PC-3 (cell line): ENCODE data around the gene NSF. TPM values are rescaled to one million over a fixed set of nuclear protein-coding genes. Genes with fewer than 3 reads are reported as not detected.

ENCODE experiments used
- ATAC-seq: fragments of 200-7000 bp; cut with Tn5 transposase; 2 replicates; pipeline ENCODE4 v1.9.1; 2020; ENCODE audit warnings: mild to moderate bottlenecking, moderate library complexity
- BruUV-seq: library from RNA; stranded (reverse); fragments of 400-500 nt; replicated peaks from 2 replicates; lab custom pipeline; 2021; lab: Mats Ljungman, UMichigan
- CTCF ChIA-PET: fragments of 300-600 bp; sonication (Branson Sonifier 250); formaldehyde crosslinking; loops from one replicate; lab custom pipeline; 2022; ENCODE audit warnings: antibody characterized with exemption; lab: Charles Lee
- POLR2A ChIA-PET: fragments of 300-600 bp; sonication (Branson Sonifier 250); formaldehyde crosslinking; loops from one replicate; lab custom pipeline; 2022; ENCODE audit warnings: antibody characterized with exemption; ENCODE audit not compliant: unreplicated experiment; lab: Charles Lee
- DNase-seq: peaks from one replicate; pipeline ENCODE4 v3.0.0-alpha.2; 2015
- H2AFZ ChIP-seq: fragments of 300-600 bp; sonication (generic); 2 replicates; pipeline ENCODE4 v1.6.0; 2016; ENCODE audit warnings: antibody characterized with exemption, low read length
- H3F3A ChIP-seq: fragments of 300-600 bp; sonication (generic); one replicate; pipeline ENCODE4 v1.6.0; 2017; ENCODE audit warnings: antibody characterized with exemption, low read length, control low read depth, mild to moderate bottlenecking; ENCODE audit not compliant: unreplicated experiment
- H3K27ac ChIP-seq: fragments of 300-600 bp; sonication (generic); 2 replicates; pipeline ENCODE4 v1.5.1; 2016; ENCODE audit warnings: mild to moderate bottlenecking, low read length
- H3K27me3 ChIP-seq: fragments of 300-600 bp; sonication (generic); 2 replicates; pipeline ENCODE4 v1.6.1; 2016; ENCODE audit warnings: low read length, mixed read lengths
- H3K36me3 ChIP-seq: fragments of 300-600 bp; sonication (generic); 2 replicates; pipeline ENCODE4 v1.6.1; 2016; ENCODE audit warnings: low read depth, mixed run types, low read length, mixed read lengths
- H3K4me1 ChIP-seq: fragments of 300-600 bp; sonication (generic); 2 replicates; pipeline ENCODE4 v1.5.1; 2016; ENCODE audit warnings: low read length; ENCODE audit not compliant: insufficient read depth
- H3K4me2 ChIP-seq: fragments of 300-600 bp; sonication (generic); 2 replicates; pipeline ENCODE4 v1.6.0; 2016; ENCODE audit warnings: low read length
- H3K4me3 ChIP-seq: fragments of 300-600 bp; sonication (generic); 2 replicates; pipeline ENCODE4 v1.5.1; 2016; ENCODE audit warnings: mild to moderate bottlenecking, low read length, mixed read lengths
- H3K79me2 ChIP-seq: fragments of 300-600 bp; sonication (generic); 2 replicates; pipeline ENCODE4 v1.6.1; 2017; ENCODE audit warnings: low read length, mixed read lengths
- H3K9ac ChIP-seq: fragments of 300-600 bp; sonication (generic); 2 replicates; pipeline ENCODE4 v1.6.0; 2016; ENCODE audit warnings: mild to moderate bottlenecking, low read length
- H3K9me2 ChIP-seq: fragments of 300-600 bp; sonication (generic); replicated peaks from 2 replicates; pipeline ENCODE4 v1.6.1; 2016; ENCODE audit warnings: mixed run types, low read length, mixed read lengths
- H3K9me3 ChIP-seq: fragments of 300-600 bp; sonication (generic); 2 replicates; pipeline ENCODE4 v1.6.1; 2016; ENCODE audit warnings: low read length, mixed read lengths
- H4K20me1 ChIP-seq: fragments of 300-600 bp; sonication (generic); 2 replicates; pipeline ENCODE4 v1.6.1; 2016; ENCODE audit warnings: low read length, mixed read lengths
- CTCF ChIP-seq: fragments of 300-600 bp; sonication (generic); conservative IDR thresholded peaks from 2 replicates; pipeline ENCODE4 v1.5.1; 2017; ENCODE audit warnings: antibody characterized with exemption, low read depth, mild to moderate bottlenecking, low read length
- EZH2 ChIP-seq: fragments of 300-600 bp; sonication (generic); IDR thresholded peaks from one replicate; pipeline ENCODE4 v1.6.1; 2017; ENCODE audit warnings: antibody characterized with exemption, mild to moderate bottlenecking, low read length; ENCODE audit not compliant: unreplicated experiment
- EZH2phosphoT487 ChIP-seq: fragments of 300-600 bp; sonication (generic); IDR thresholded peaks from 2 replicates; pipeline ENCODE4 v1.6.1; 2018; ENCODE audit warnings: mild to moderate bottlenecking, antibody characterized with exemption, low read length, borderline replicate concordance
- intact Hi-C: fragments of 100-400 bp; cut with micrococcal nuclease; formaldehyde crosslinking; loops from 2 replicates; pipeline ENCODE4 v1.9.0; 2023
- total RNA-seq: library from RNA; depleted of rRNA; stranded (reverse); fragments of >200 nt; gene quantifications from 2 replicates; pipeline ENCODE4 v1.2.3, GENCODE V29; 2014

The NSF gene
- total RNA-seq, 1 experiment from 2014 or later = 52.2 TPM

DNA sequence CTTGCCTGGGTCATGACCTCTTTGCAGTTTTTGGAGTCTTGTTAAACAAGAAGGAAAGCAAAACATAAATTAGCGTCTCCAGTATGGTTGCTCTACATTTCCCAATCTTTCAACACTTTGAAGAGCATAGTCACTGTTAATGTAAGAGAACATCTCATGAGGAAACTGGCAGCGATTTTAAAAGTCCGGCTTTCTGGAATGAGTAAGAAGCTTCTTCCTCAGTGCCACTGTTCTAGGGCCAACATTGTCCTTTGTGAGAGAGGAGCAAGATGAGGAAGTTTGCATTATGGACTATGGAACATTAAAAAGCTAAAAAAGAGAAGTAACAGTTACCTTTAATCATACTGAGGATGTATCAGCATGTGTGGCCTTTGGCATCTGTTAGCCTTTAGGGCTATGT, 154.9 kb downstream of the NSF start:
- no TSS peak for BruUV-seq
- Histone ChIP-seq H3K4me3 (no peak overlapping the region), H4K20me1 (no peaks in the 10 kb centered on the region), H2AFZ (no peak overlapping the region), H3K9ac (no peak overlapping the region), H3K4me1 (peaks cover 20% of the 10 kb centered on the region), H3F3A (no peaks in the 10 kb centered on the region), H3K9me2 (no peaks in the 10 kb centered on the region), H3K27me3 (no peaks in the 10 kb centered on the region), H3K4me2 (no peak overlapping the region), H3K27ac (no peak overlapping the region), H3K79me2 (no peaks in the 10 kb centered on the region), H3K9me3 (no peaks in the 10 kb centered on the region), H3K36me3 (peaks cover 4% of the 10 kb centered on the region)
- intact Hi-C loops = no loop called here
- CTCF ChIA-PET = no interaction called here
- TF ChIP-seq CTCF = no peak
- TF ChIP-seq EZH2 = no peak
- no peak for TF ChIP-seq EZH2phosphoT487
- ATAC-seq = no peak
- POLR2A ChIA-PET = no interaction called here
- no peak for DNase-seq

GRCh38 chr17:46751425-46751824, 161.0 kb downstream of the NSF start:
- BruUV-seq = no TSS peak
- CTCF ChIA-PET = no interaction called here
- TF ChIP-seq EZH2 (no peak), EZH2phosphoT487 (no peak), CTCF (no peak)
- ATAC-seq = no peak
- no peak overlapping the region for H3K4me2 ChIP-seq
- H3K79me2 ChIP-seq = no peaks in the 10 kb centered on the region
- H3K4me1 ChIP-seq = no peaks in the 10 kb centered on the region
- no peak overlapping the region for H3K9ac ChIP-seq
- H3K9me3 ChIP-seq = no peaks in the 10 kb centered on the region
- no peaks in the 10 kb centered on the region for H4K20me1 ChIP-seq
- POLR2A ChIA-PET = no interaction called here
- no peak overlapping the region for H3K27ac ChIP-seq
- DNase-seq = no peak
- H3K9me2 ChIP-seq = no peaks in the 10 kb centered on the region
- H3K27me3 ChIP-seq = no peaks in the 10 kb centered on the region
- intact Hi-C loops = no loop called here
- H2AFZ ChIP-seq = no peak overlapping the region
- peaks cover 26% of the 10 kb centered on the region for H3K36me3 ChIP-seq
- H3K4me3 ChIP-seq = no peak overlapping the region
- H3F3A ChIP-seq = no peaks in the 10 kb centered on the region

- Histone ChIP-seq H3K4me3 (no peak overlapping the region), H3K79me2 (no peaks in the 10 kb centered on the region), H3K9me2 (no peaks in the 10 kb centered on the region), H3K9ac (no peak overlapping the region), H3K27ac (no peak overlapping the region), H3K36me3 (peaks cover 26% of the 10 kb centered on the region), H3K4me2 (no peak overlapping the region), H4K20me1 (no peaks in the 10 kb centered on the region), H2AFZ (no peak overlapping the region), H3F3A (no peaks in the 10 kb centered on the region), H3K9me3 (no peaks in the 10 kb centered on the region), H3K27me3 (no peaks in the 10 kb centered on the region), H3K4me1 (peaks cover 12% of the 10 kb centered on the region)
- ChIA-PET CTCF (no interaction called here), POLR2A (no interaction called here)
- ATAC-seq = no peak
- no peak for TF ChIP-seq EZH2
- no peak for TF ChIP-seq EZH2phosphoT487
- no peak for TF ChIP-seq CTCF
- no TSS peak for BruUV-seq
- DNase-seq = no peak
- intact Hi-C loops = no loop called here
Observed at GRCh38 chr17:46753776-46754175, 163.3 kb downstream of the NSF start.
